K562 (cell line): ENCODE results near the gene IL15RA. TPM values are rescaled to one million over a fixed set of nuclear protein-coding genes. Genes with fewer than 3 reads are reported as not detected.

Experiments used
- ARID3B ChIP-seq: fragments of 250-450 bp; sonication (Bioruptor Pico); IDR thresholded peaks from 2 replicates; pipeline ENCODE4 v1.4.0; 2020; ENCODE audit warnings: borderline replicate concordance
- ATF3 ChIP-seq, 2 experiments: fragments of 450-650 bp in 1 of 2; sonication (generic) in 1 of 2; formaldehyde crosslinking in 1 of 2; IDR thresholded peaks in 1 of 2; conservative IDR thresholded peaks in 1 of 2; 2 replicates each; pipeline versions ENCODE4 v1.6.1 to v1.8.1; 2016 to 2023; ENCODE audit warnings: mild to moderate bottlenecking in 2 of 2, moderate library complexity in 2 of 2, inconsistent platforms in 1 of 2, missing genetic modification reagents in 1 of 2
- CC2D1A ChIP-seq: fragments of 450-650 bp; IDR thresholded peaks from 2 replicates; pipeline ENCODE4 v1.6.1; 2017; ENCODE audit warnings: mild to moderate bottlenecking
- FOXK2 ChIP-seq, 2 experiments: fragments of 450-650 bp; IDR thresholded peaks in 1 of 2; conservative IDR thresholded peaks in 1 of 2; 2 replicates each; pipeline ENCODE4 v1.6.1; 2016; ENCODE audit warnings: low read depth in 2 of 2, mild to moderate bottlenecking in 1 of 2
- HDAC3 ChIP-seq: fragments of 450-650 bp; IDR thresholded peaks from 2 replicates; pipeline ENCODE4 v1.6.1; 2018; ENCODE audit warnings: borderline replicate concordance, mild to moderate bottlenecking, moderate library complexity; ENCODE audit not compliant: partially characterized antibody
- L3MBTL2 ChIP-seq: fragments of 450-650 bp; IDR thresholded peaks from 2 replicates; pipeline ENCODE4 v1.6.1; 2016; ENCODE audit warnings: mild to moderate bottlenecking, moderate library complexity
- MTA2 ChIP-seq: fragments of 450-650 bp; IDR thresholded peaks from 2 replicates; pipeline ENCODE4 v1.6.1; 2016; ENCODE audit warnings: low read depth
- MYNN ChIP-seq, 2 experiments: sonication (generic); formaldehyde crosslinking in 1 of 2; IDR thresholded peaks; 2 replicates each; pipeline versions ENCODE4 v1.5.0 to v1.6.1; 2016 to 2020; ENCODE audit warnings: antibody characterized with exemption in 1 of 2, missing genetic modification reagents in 1 of 2
- NFYB ChIP-seq: IDR thresholded peaks from 2 replicates; pipeline ENCODE4 v1.6.1; 2011; ENCODE audit warnings: mild to moderate bottlenecking, moderate library complexity; ENCODE audit not compliant: insufficient read length; ENCODE audit errors: extremely low read depth
- POLR2AphosphoS2 ChIP-seq: IDR thresholded peaks from 2 replicates; pipeline ENCODE4 v1.6.1; 2012; ENCODE audit warnings: low read length, improper control_type of control experiment
- PRMT5 ChIP-seq: sonication (generic); formaldehyde crosslinking; IDR thresholded peaks from 2 replicates; pipeline ENCODE4 v1.5.0; 2020; ENCODE audit warnings: missing genetic modification reagents
- PTTG1 ChIP-seq: fragments of 450-650 bp; IDR thresholded peaks from 2 replicates; pipeline ENCODE4 v1.6.1; 2016; ENCODE audit warnings: low read depth, mild to moderate bottlenecking, missing genetic modification characterization, missing compliant biosample characterization
- RBM15 ChIP-seq: fragments of 200-400 bp; formaldehyde crosslinking; IDR thresholded peaks from 2 replicates; pipeline ENCODE4 v1.6.1; 2018; ENCODE audit warnings: mild to moderate bottlenecking, low read length, moderate library complexity; ENCODE audit not compliant: insufficient read depth
- SREBF2 ChIP-seq: sonication (generic); formaldehyde crosslinking; IDR thresholded peaks from 2 replicates; pipeline ENCODE4 v1.4.0; 2020; ENCODE audit warnings: mild to moderate bottlenecking, missing genetic modification reagents
- ZFX ChIP-seq: sonication (generic); formaldehyde crosslinking; IDR thresholded peaks from 2 replicates; pipeline ENCODE4 v1.8.0; 2022; ENCODE audit warnings: mild to moderate bottlenecking, missing genetic modification reagents, moderate library complexity
- ZNF592 ChIP-seq: fragments of 450-650 bp; IDR thresholded peaks from 2 replicates; pipeline ENCODE4 v1.6.1; 2017; ENCODE audit warnings: antibody characterized with exemption, mild to moderate bottlenecking
- ZNF639 ChIP-seq, 2 experiments: fragments of 200-800 bp in 1 of 2; sonication (Bioruptor generic) in 1 of 2; sonication (generic) in 1 of 2; formaldehyde crosslinking in 1 of 2; IDR thresholded peaks in 1 of 2; conservative IDR thresholded peaks in 1 of 2; 2 replicates each; pipeline versions ENCODE4 v1.5.0 to v1.6.1; 2016 to 2020; ENCODE audit warnings: missing compliant biosample characterization in 1 of 2, missing genetic modification characterization in 1 of 2, missing genetic modification reagents in 1 of 2
- polyA plus RNA-seq, 8 experiments: library from polyadenylated mRNA; depleted of rRNA in 4 of 8; stranded (reverse) in 5 of 8; unstranded in 3 of 8; fragments of >200 nt; fragmentation: Nextera tagmentation in 2 of 8; fragmentation: Illumina TruSeq in 1 of 8; extraction: Ambion mirVana in 2 of 8; extraction: Trizol in 1 of 8; gene quantifications; 2 replicates each; pipeline versions ENCODE4 v1.2.1 to v1.2.3, GENCODE V29; 2011 to 2014; ENCODE audit warnings: inconsistent platforms in 1 of 8, missing spikeins in 1 of 8
- total RNA-seq, 7 experiments: library from RNA; depleted of rRNA in 6 of 7; stranded (reverse); fragments of >200 nt in 6 of 7; fragmentation: Illumina TruSeq in 2 of 7; extraction: Trizol in 2 of 7; gene quantifications; 2 replicates each; pipeline versions ENCODE4 v1.2.1 to v1.2.3, GENCODE V29; 2011 to 2021; ENCODE audit warnings: low replicate concordance in 1 of 7

IL15RA gene
- total and polyA plus RNA-seq, 9 of the 15 experiments (the other 6 are each of a cell fraction or from before 2014, with no cell fraction given), result 1.2 to 11.7 (median 8.0) TPM

GRCh38 chr10:5933909-5934546, 43.3 kb downstream of the IL15RA start (continued):
- TF ChIP-seq ZNF592 (peak; percentile 97), PTTG1 (0 out of 2 replicates have a peak, but pooled peaks have one; percentile 32), NFYB (no peak), PRMT5 (CRISPR knock-in tag) (no peak), MTA2 (peak; percentile 82), MYNN (IDR thresholded peaks at IDR 0.05) (peak; percentile 69; the same call in 1 of the 2 replicates), MYNN (CRISPR knock-in tag; IDR thresholded peaks at IDR 0.05) (no peak), POLR2AphosphoS2 (no peak), ZNF639 (CRISPR knock-in tag; conservative IDR thresholded peaks at IDR 0.05 in 1 of 2, IDR thresholded peaks at IDR 0.05 in 1 of 2) (peak in 1 of 2 experiments; percentile 83; a peak in 2 of 4 replicates), HDAC3 (peak; percentile 86), ZFX (0 out of 2 replicates have a peak, but pooled peaks have one; percentile 24), RBM15 (no peak), SREBF2 (CRISPR knock-in tag) (no peak), ARID3B (CRISPR knock-in tag) (no peak), FOXK2 (conservative IDR thresholded peaks at IDR 0.05 in 1 of 2, IDR thresholded peaks at IDR 0.05 in 1 of 2; ENCODE audit: low read depth in 2 of 2) (0 out of 4 replicates have a peak, but pooled peaks of 1 of the 2 experiments have one; percentile 32), L3MBTL2 (peak; percentile 71), CC2D1A (peak; percentile 63; the same call in 1 of the 2 replicates), ATF3 (IDR thresholded peaks at IDR 0.05) (no peak), ATF3 (CRISPR knock-in tag; conservative IDR thresholded peaks at IDR 0.05) (no peak)
